Body of pancreas (tissue), 4 donors: Measurements from ENCODE around the gene PCDHGC4. TPM values are rescaled to one million over a fixed set of nuclear protein-coding genes. Genes with fewer than 3 reads are reported as not detected.

Experiments used
- ATAC-seq: fragments of 150-250 bp; one replicate; pipeline ENCODE4 v1.9.1; 2016
- DNase-seq, 4 donors: peaks; one replicate each; pipeline ENCODE4 v3.0.0-alpha.2; 2019
- H3K27ac ChIP-seq, 4 donors: fragments of 200-600 bp; sonication (generic); 1 replicate in 3 of 4; 2 replicates in 1 of 4; pipeline versions ENCODE4 v1.5.1 to v1.6.1; 2016 to 2019; ENCODE audit warnings: mild to moderate bottlenecking in 1 of 4, mixed read lengths in 1 of 4, moderate library complexity in 1 of 4
- H3K27me3 ChIP-seq, 2 donors: fragments of 200-600 bp; sonication (generic); one replicate each; pipeline ENCODE4 v1.6.0; 2016; ENCODE audit warnings: mild to moderate bottlenecking in 1 of 2
- H3K36me3 ChIP-seq, 2 donors: fragments of 200-600 bp; sonication (generic); replicated peaks in 1 of 2; 2 replicates each; pipeline ENCODE4 v1.5.1; 2016; ENCODE audit warnings: low read depth in 2 of 2; ENCODE audit not compliant: insufficient read depth in 1 of 2
- H3K4me1 ChIP-seq: fragments of 200-600 bp; sonication (generic); one replicate; pipeline ENCODE4 v1.6.0; 2016
- H3K4me3 ChIP-seq, 2 donors: fragments of 200-600 bp; sonication (generic); 1 replicate in 1 of 2; 2 replicates in 1 of 2; pipeline ENCODE4 v1.5.1; 2016 to 2019
- H3K9me3 ChIP-seq, 3 donors: fragments of 200-600 bp; sonication (generic); 1 replicate in 2 of 3; 2 replicates in 1 of 3; pipeline ENCODE4 v1.5.1; 2016
- CTCF ChIP-seq, 7 experiments: fragments of 450-650 bp in 4 of 7; fragments of 200-600 bp in 3 of 7; sonication (generic) in 3 of 7; IDR thresholded peaks; one replicate each; pipeline ENCODE4 v1.5.1; 2016 to 2019; ENCODE audit warnings: antibody characterized with exemption in 7 of 7
- POLR2A ChIP-seq, 3 donors: fragments of 450-650 bp; IDR thresholded peaks; one replicate each; pipeline ENCODE4 v1.6.1; 2016; ENCODE audit warnings: antibody characterized with exemption in 3 of 3, mild to moderate bottlenecking in 2 of 3
- WGBS, 2 donors: methylation state at CpG; one replicate each; pipeline ENCODE4 v1.1.5; 2017; 5-methylcytosine and 5-hydroxymethylcytosine counted together
- intact Hi-C: fragments of 100-400 bp; cut with DNase I; formaldehyde crosslinking; loops from one replicate; pipeline ENCODE4 v1.15.1; 2023
- total RNA-seq, 2 donors: library from RNA; depleted of rRNA; stranded (reverse); fragments of >200 nt; gene quantifications; one replicate each; pipeline ENCODE4 v1.1.0, GENCODE V29; 2016

PCDHGC4 gene
- total RNA-seq, 2 donors from 2014 or later, result 1.6 to 2.0 TPM

GRCh38 chr5:141528291-141528984 lies 43.6 kb downstream of the PCDHGC4 start:
- WGBS, 2 donors, result 42 to 46% methylated on average over 11 of the region's 11 CpGs
- peaks cover 43% of the 10 kb centered on the region for H3K4me1 ChIP-seq
- peaks cover 0 to 8% of the 10 kb centered on the region in 2 donors for H3K36me3 ChIP-seq
- DNase-seq (peak; percentile 78 to 90 (median 83)), ATAC-seq (peak; percentile 85)
- H3K9me3 ChIP-seq, result no peaks in the 10 kb centered on the region
- peak in 2 of 3 donors; percentile 37 to 58 for TF ChIP-seq POLR2A (IDR thresholded peaks at IDR 0.05)
- no peak for TF ChIP-seq CTCF (IDR thresholded peaks at IDR 0.05)
- H3K27me3 ChIP-seq, result no peaks in the 10 kb centered on the region
- intact Hi-C loops, result no loop called here
- no peak overlapping the region for H3K4me3 ChIP-seq
- H3K27ac ChIP-seq, result peak overlapping the region; percentile 79 to 85 (median 82)

- intact Hi-C loops, result no loop called here
- no peaks in the 10 kb centered on the region for H3K9me3 ChIP-seq
- WGBS, 2 donors, result 46 to 61% methylated on average over 5 of the region's 5 CpGs
- ATAC-seq (peak; percentile 39), DNase-seq (peak in 1 of 4 donors; percentile 38)
- no peaks in the 10 kb centered on the region for H3K27me3 ChIP-seq
- H3K4me3 ChIP-seq, result no peak overlapping the region
- peak overlapping the region; percentile 79 to 85 (median 82) for H3K27ac ChIP-seq
- H3K4me1 ChIP-seq, result peaks cover 43% of the 10 kb centered on the region
- peaks cover 0 to 5% of the 10 kb centered on the region in 2 donors for H3K36me3 ChIP-seq
- TF ChIP-seq POLR2A (IDR thresholded peaks at IDR 0.05) (no peak), CTCF (IDR thresholded peaks at IDR 0.05) (peak in 1 of 7 experiments; percentile 8)
These were observed 44.2 kb downstream of the PCDHGC4 start for GRCh38 chr5:141529002-141529401.

- intact Hi-C loops, result no loop called here
- peaks cover 38% of the 10 kb centered on the region for H3K4me1 ChIP-seq
- no peak overlapping the region for H3K4me3 ChIP-seq
- H3K27me3 ChIP-seq, result no peaks in the 10 kb centered on the region
- 85 to 98% methylated on average over 7 of the region's 7 CpGs for WGBS, 2 donors
- ATAC-seq (no peak), DNase-seq (no peak)
- H3K9me3 ChIP-seq, result no peaks in the 10 kb centered on the region
- peak overlapping the region in 3 of 4 donors; percentile 79 to 85 (median 80) for H3K27ac ChIP-seq
- TF ChIP-seq POLR2A (IDR thresholded peaks at IDR 0.05), result no peak
- TF ChIP-seq CTCF (IDR thresholded peaks at IDR 0.05), result no peak
- H3K36me3 ChIP-seq, result peaks cover 0 to 5% of the 10 kb centered on the region in 2 donors
These were observed 45.0 kb downstream of the PCDHGC4 start for GRCh38 chr5:141529873-141530272.

- Histone ChIP-seq H3K9me3 (no peaks in the 10 kb centered on the region), H3K27me3 (no peaks in the 10 kb centered on the region), H3K4me3 (no peak overlapping the region), H3K27ac (no peak overlapping the region), H3K36me3 (peaks cover 0 to 4% of the 10 kb centered on the region in 2 donors), H3K4me1 (peaks cover 21% of the 10 kb centered on the region)
- 93 to 96% methylated on average over 1 of the region's 1 CpG for WGBS, 2 donors
- intact Hi-C loops, result no loop called here
- ATAC-seq (no peak), DNase-seq (no peak)
- TF ChIP-seq CTCF (IDR thresholded peaks at IDR 0.05) (no peak), POLR2A (IDR thresholded peaks at IDR 0.05) (no peak)
These were observed 47.9 kb downstream of the PCDHGC4 start for GRCh38 chr5:141532726-141533125.

GRCh38 chr5:141533897-141534296 lies 49.1 kb downstream of the PCDHGC4 start:
- ATAC-seq, result no peak
- no peaks in the 10 kb centered on the region for H3K9me3 ChIP-seq
- TF ChIP-seq POLR2A (IDR thresholded peaks at IDR 0.05) (no peak), CTCF (IDR thresholded peaks at IDR 0.05) (no peak)
- intact Hi-C loops, result no loop called here
- no peak overlapping the region for H3K27ac ChIP-seq
- peaks cover 10% of the 10 kb centered on the region for H3K4me1 ChIP-seq
- WGBS, 2 donors, result 89 to 100% methylated on average over 1 of the region's 1 CpG
- DNase-seq, result no peak
- H3K36me3 ChIP-seq, result peaks cover 0 to 4% of the 10 kb centered on the region in 2 donors
- H3K4me3 ChIP-seq, result no peak overlapping the region
- no peaks in the 10 kb centered on the region for H3K27me3 ChIP-seq
